Parathyroid adenoma (tissue), 2 donors: ENCODE results near the gene ZNF839.
A peak's percentile ranks its signal among the peaks of the same experiment; 100 is the strongest.

Source experiments
- H2AFZ ChIP-seq: fragments of 300-600 bp; sonication (generic); one replicate; pipeline ENCODE4 v1.7.0; 2017; ENCODE audit warnings: antibody characterized with exemption, mild to moderate bottlenecking
- H3K27ac ChIP-seq: fragments of 300-600 bp; sonication (generic); one replicate; pipeline ENCODE4 v1.7.0; 2017
- H3K27me3 ChIP-seq: fragments of 300-600 bp; sonication (generic); one replicate; pipeline ENCODE4 v1.7.0; 2017; ENCODE audit warnings: low read length; ENCODE audit not compliant: control insufficient read depth, insufficient read depth
- H3K36me3 ChIP-seq: fragments of 300-600 bp; sonication (generic); one replicate; pipeline ENCODE4 v1.7.0; 2017; ENCODE audit warnings: low read length; ENCODE audit not compliant: control insufficient read depth, insufficient read depth
- H3K4me1 ChIP-seq: fragments of 300-600 bp; sonication (generic); one replicate; pipeline ENCODE4 v1.7.0; 2017; ENCODE audit warnings: control low read depth
- H3K4me2 ChIP-seq: fragments of 300-600 bp; sonication (generic); one replicate; pipeline ENCODE4 v1.7.0; 2017; ENCODE audit warnings: low read length
- H3K4me3 ChIP-seq: fragments of 300-600 bp; sonication (generic); one replicate; pipeline ENCODE4 v1.7.0; 2017; ENCODE audit warnings: low read depth, low read length
- H3K79me2 ChIP-seq: fragments of 300-600 bp; sonication (generic); one replicate; pipeline ENCODE4 v1.7.0; 2017; ENCODE audit warnings: control low read depth
- H3K9ac ChIP-seq: fragments of 300-600 bp; sonication (generic); one replicate; pipeline ENCODE4 v1.7.0; 2017; ENCODE audit warnings: mild to moderate bottlenecking
- H3K9me3 ChIP-seq: fragments of 300-600 bp; sonication (generic); one replicate; pipeline ENCODE4 v1.7.0; 2017; ENCODE audit warnings: low read length; ENCODE audit not compliant: control insufficient read depth
- CTCF ChIP-seq: fragments of 300-600 bp; sonication (generic); IDR thresholded peaks from one replicate; pipeline ENCODE4 v1.7.0; 2017; ENCODE audit warnings: antibody characterized with exemption, mild to moderate bottlenecking
- donor health status: primary hyperparathyroidism.

Gene ZNF839

GRCh38 chr14:102304611-102305506 lies 14.7 kb upstream of the ZNF839 start, which contains the start of gene MOK:
Gene MOK, minus strand, starts transcription at chr14:102305164. Its CDS starts 196 bp downstream, at chr14:102304968.
- no peak within 1 kb of the TSS for H3K9ac ChIP-seq
- peaks cover 20% of the 10 kb centered on the region for H3K79me2 ChIP-seq
- no peaks in the 10 kb centered on the region for H3K27me3 ChIP-seq
- peak; percentile 12 for TF ChIP-seq CTCF
- peak within 1 kb of the TSS; percentile 68 for H3K4me3 ChIP-seq
- H3K9me3 ChIP-seq: no peaks in the 10 kb centered on the region
- H3K27ac ChIP-seq: peak within 1 kb of the TSS; percentile 79
- peak within 1 kb of the TSS; percentile 69 for H3K4me2 ChIP-seq
- no peaks in the 10 kb centered on the region for H3K36me3 ChIP-seq
- H2AFZ ChIP-seq: peak within 1 kb of the TSS; percentile 88
- H3K4me1 ChIP-seq: no peaks in the 10 kb centered on the region

GRCh38 chr14:102314242-102315011 lies 5.1 kb upstream of the ZNF839 start:
- Histone ChIP-seq H3K79me2 (no peaks in the 10 kb centered on the region), H3K27ac (no peak overlapping the region), H3K4me2 (peak overlapping the region; percentile 73), H3K9me3 (no peaks in the 10 kb centered on the region), H2AFZ (peak overlapping the region; percentile 74), H3K9ac (no peak overlapping the region), H3K4me3 (peak overlapping the region; percentile 49), H3K4me1 (peaks cover 16% of the 10 kb centered on the region), H3K36me3 (no peaks in the 10 kb centered on the region), H3K27me3 (no peaks in the 10 kb centered on the region)
- peak; percentile 94 for TF ChIP-seq CTCF

GRCh38 chr14:102315121-102315520 lies 4.4 kb upstream of the ZNF839 start:
- no peaks in the 10 kb centered on the region for H3K36me3 ChIP-seq
- H3K27me3 ChIP-seq: no peaks in the 10 kb centered on the region
- no peak overlapping the region for H2AFZ ChIP-seq
- no peak for TF ChIP-seq CTCF
- no peak overlapping the region for H3K9ac ChIP-seq
- no peak overlapping the region for H3K4me3 ChIP-seq
- no peak overlapping the region for H3K4me2 ChIP-seq
- no peak overlapping the region for H3K27ac ChIP-seq
- no peaks in the 10 kb centered on the region for H3K79me2 ChIP-seq
- peaks cover 16% of the 10 kb centered on the region for H3K4me1 ChIP-seq
- no peaks in the 10 kb centered on the region for H3K9me3 ChIP-seq

- no peaks in the 10 kb centered on the region for H3K79me2 ChIP-seq
- no peak overlapping the region for H3K9ac ChIP-seq
- H3K27me3 ChIP-seq: no peaks in the 10 kb centered on the region
- no peak for TF ChIP-seq CTCF
- H3K36me3 ChIP-seq: no peaks in the 10 kb centered on the region
- H3K27ac ChIP-seq: peak overlapping the region; percentile 76
- H3K4me2 ChIP-seq: peak overlapping the region; percentile 88
- no peaks in the 10 kb centered on the region for H3K9me3 ChIP-seq
- H2AFZ ChIP-seq: peak overlapping the region; percentile 77
- H3K4me1 ChIP-seq: peaks cover 21% of the 10 kb centered on the region
- H3K4me3 ChIP-seq: peak overlapping the region; percentile 55
Measured at GRCh38 chr14:102316338-102316742, 3.2 kb upstream of the ZNF839 start.
